HEK293 (cell line): ENCODE results near the gene KXD1.

ENCODE experiments used
- CTCF ChIA-PET: fragments of 350-600 bp; formaldehyde crosslinking; extraction: SDS; loops from one replicate; lab custom pipeline; 2021; ENCODE audit warnings: antibody characterized with exemption; lab: Yijun Ruan, JAX
- POLR2A ChIA-PET: fragments of 300-600 bp; formaldehyde crosslinking; extraction: SDS; loops from one replicate; lab custom pipeline; 2020; ENCODE audit warnings: antibody characterized with exemption, inconsistent platforms; lab: Yijun Ruan, JAX
- H3K27ac ChIP-seq: fragments of 200-500 bp; sonication (Bioruptor generic); 2 replicates; pipeline ENCODE4 v1.5.1; 2014; ENCODE audit warnings: low read depth, low read length, control low read depth, inconsistent platforms; ENCODE audit errors: extremely low read depth
- H3K36me3 ChIP-seq, 2 experiments: fragments of 200-500 bp in 1 of 2; sonication (Bioruptor generic) in 1 of 2; 1 replicate in 1 of 2; 2 replicates in 1 of 2; pipeline ENCODE4 v1.5.1; 2014 to 2017; ENCODE audit warnings: inconsistent platforms in 2 of 2, low read length in 2 of 2; ENCODE audit not compliant: control insufficient read depth in 2 of 2, insufficient read depth in 1 of 2
- H3K4me1 ChIP-seq: fragments of 200-500 bp; sonication (Bioruptor generic); 2 replicates; pipeline ENCODE4 v1.5.1; 2014; ENCODE audit warnings: mild to moderate bottlenecking, low read length, inconsistent platforms; ENCODE audit not compliant: control insufficient read depth, insufficient read depth
- H3K4me3 ChIP-seq: 2 replicates; pipeline ENCODE4 v1.5.1; 2011; ENCODE audit warnings: low read depth, mild to moderate bottlenecking, control low read depth, low read length, moderate library complexity
- H3K9me3 ChIP-seq: fragments of 200-500 bp; sonication (Bioruptor generic); 2 replicates; pipeline ENCODE4 v1.5.1; 2014; ENCODE audit warnings: low read depth, low read length, inconsistent platforms; ENCODE audit not compliant: control insufficient read depth, insufficient read depth
- GLIS1 ChIP-seq: fragments of 450-650 bp; formaldehyde crosslinking; IDR thresholded peaks from 2 replicates; pipeline ENCODE4 v1.5.1; 2016; ENCODE audit warnings: missing biosample characterization, missing genetic modification characterization
- HIC1 ChIP-seq: fragments of 450-650 bp; formaldehyde crosslinking; IDR thresholded peaks from 2 replicates; pipeline ENCODE4 v1.5.1; 2016; ENCODE audit warnings: missing biosample characterization, missing genetic modification characterization
- HOXD13 ChIP-seq: sonication (generic); formaldehyde crosslinking; IDR thresholded peaks from 2 replicates; pipeline ENCODE4 v1.8.0; 2022; ENCODE audit warnings: missing genetic modification reagents, borderline replicate concordance
- PBX3 ChIP-seq: sonication (generic); formaldehyde crosslinking; IDR thresholded peaks from 2 replicates; pipeline ENCODE4 v1.8.1; 2022; ENCODE audit warnings: mild to moderate bottlenecking, moderate library complexity, missing genetic modification reagents
- SP2 ChIP-seq: fragments of 450-650 bp; formaldehyde crosslinking; IDR thresholded peaks from 2 replicates; pipeline ENCODE4 v1.5.1; 2016; ENCODE audit warnings: missing biosample characterization, missing genetic modification characterization
- ZBTB10 ChIP-seq: fragments of 450-650 bp; formaldehyde crosslinking; IDR thresholded peaks from 2 replicates; pipeline ENCODE4 v1.5.1; 2016; ENCODE audit warnings: missing biosample characterization, missing genetic modification characterization
- ZBTB17 ChIP-seq: fragments of 450-650 bp; formaldehyde crosslinking; IDR thresholded peaks from 2 replicates; pipeline ENCODE4 v1.5.1; 2016; ENCODE audit warnings: missing biosample characterization, missing genetic modification characterization
- ZBTB48 ChIP-seq: fragments of 450-650 bp; formaldehyde crosslinking; IDR thresholded peaks from 2 replicates; pipeline ENCODE4 v1.5.1; 2016; ENCODE audit warnings: missing biosample characterization, missing genetic modification characterization
- ZNF133 ChIP-seq: fragments of 450-650 bp; formaldehyde crosslinking; IDR thresholded peaks from 2 replicates; pipeline ENCODE4 v1.5.1; 2016; ENCODE audit warnings: missing biosample characterization, missing genetic modification characterization
- ZNF2 ChIP-seq: fragments of 450-650 bp; formaldehyde crosslinking; IDR thresholded peaks from 2 replicates; pipeline ENCODE4 v1.5.1; 2016; ENCODE audit warnings: missing biosample characterization, missing genetic modification characterization
- ZNF214 ChIP-seq: fragments of 450-650 bp; formaldehyde crosslinking; IDR thresholded peaks from 2 replicates; pipeline ENCODE4 v1.5.1; 2017; ENCODE audit warnings: missing biosample characterization, mild to moderate bottlenecking, missing genetic modification characterization, borderline replicate concordance
- ZNF354C ChIP-seq: fragments of 450-650 bp; formaldehyde crosslinking; IDR thresholded peaks from 2 replicates; pipeline ENCODE4 v1.5.1; 2016; ENCODE audit warnings: missing biosample characterization, missing genetic modification characterization, low read depth, borderline replicate concordance
- ZNF404 ChIP-seq: fragments of 450-650 bp; formaldehyde crosslinking; IDR thresholded peaks from 2 replicates; pipeline ENCODE4 v1.5.1; 2017; ENCODE audit warnings: missing biosample characterization, missing genetic modification characterization
- ZNF585B ChIP-seq: fragments of 450-650 bp; formaldehyde crosslinking; IDR thresholded peaks from 2 replicates; pipeline ENCODE4 v1.5.1; 2016; ENCODE audit warnings: missing biosample characterization, missing genetic modification characterization
- ZNF600 ChIP-seq: fragments of 450-650 bp; formaldehyde crosslinking; IDR thresholded peaks from 2 replicates; pipeline ENCODE4 v1.5.1; 2016; ENCODE audit warnings: missing biosample characterization, missing genetic modification characterization
- ZSCAN16 ChIP-seq: fragments of 450-650 bp; formaldehyde crosslinking; IDR thresholded peaks from 2 replicates; pipeline ENCODE4 v1.5.1; 2016; ENCODE audit warnings: missing biosample characterization, missing genetic modification characterization
- ZSCAN4 ChIP-seq: fragments of 450-650 bp; formaldehyde crosslinking; IDR thresholded peaks from 2 replicates; pipeline ENCODE4 v1.5.1; 2017; ENCODE audit warnings: missing biosample characterization, missing genetic modification characterization
- TF ChIP-seq, protein P1 (sequence below): fragments of 450-650 bp; formaldehyde crosslinking; IDR thresholded peaks from 2 replicates; pipeline ENCODE4 v1.5.1; 2016; ENCODE audit warnings: missing biosample characterization, missing genetic modification characterization
- TF ChIP-seq, protein P2 (sequence below): fragments of 450-650 bp; formaldehyde crosslinking; IDR thresholded peaks from 2 replicates; pipeline ENCODE4 v1.5.1; 2017; ENCODE audit warnings: missing biosample characterization, missing genetic modification characterization

Gene KXD1

DNA sequence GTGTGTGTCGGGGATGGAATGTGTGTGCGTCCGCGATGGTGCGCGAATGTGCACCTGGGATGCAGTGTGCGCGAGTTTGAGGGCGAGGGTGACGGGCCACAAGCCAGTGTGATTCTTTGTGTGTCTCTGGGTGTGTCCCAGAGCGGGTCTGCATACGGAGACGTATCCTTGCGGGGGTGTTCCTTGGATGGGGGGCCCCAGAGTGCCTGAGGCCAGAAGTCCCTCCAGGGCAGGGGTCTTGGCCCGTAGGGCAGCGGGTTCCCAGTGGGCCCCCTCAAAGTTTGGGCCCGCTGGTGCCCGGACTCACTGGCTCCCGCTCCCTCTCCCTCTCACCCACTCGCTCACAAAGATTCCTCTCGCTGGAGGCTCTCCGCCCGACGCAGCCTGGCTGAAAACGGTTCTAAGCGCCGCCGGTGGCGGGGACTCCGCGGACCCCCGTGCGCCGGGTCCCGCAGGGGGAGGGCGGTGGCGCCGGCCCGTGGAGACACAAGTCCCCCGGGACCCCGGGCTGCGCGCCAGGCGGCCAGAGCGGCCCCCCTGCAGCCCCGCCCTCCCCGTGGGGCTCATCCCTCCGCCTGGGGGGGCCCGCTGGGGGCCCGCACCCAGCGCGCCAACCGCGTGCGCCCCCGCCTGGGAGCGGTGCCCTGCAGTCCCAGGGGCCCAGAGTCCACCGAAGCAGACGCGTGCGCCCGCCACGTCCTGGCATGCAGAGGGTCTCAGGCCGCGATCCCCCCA is 48.0 kb downstream of the KXD1 start:
- no peak overlapping the region for H3K27ac ChIP-seq
- H3K4me3 ChIP-seq: peak overlapping the region; percentile 12
- no peaks in the 10 kb centered on the region; the same call in 1 of the 2 replicates for H3K4me1 ChIP-seq
- CTCF ChIA-PET: interaction anchor here (1.1 kb wide), 1 partner anchor 72 kb away, joined by 6 read pairs; no protein-coding TSS in a partner anchor
- H3K9me3 ChIP-seq: no peaks in the 10 kb centered on the region
- no peaks in the 10 kb centered on the region for H3K36me3 ChIP-seq
- TF ChIP-seq ZNF214 (tag by site-specific recombination) (no peak), ZBTB10 (tag by site-specific recombination) (0 out of 2 replicates have a peak, but pooled peaks have one; percentile 24), ZSCAN4 (peak; percentile 64; the same call in 1 of the 2 replicates), ZNF600 (tag by site-specific recombination) (peak; percentile 79), ZBTB17 (tag by site-specific recombination) (no peak), ZNF2 (tag by site-specific recombination) (0 out of 2 replicates have a peak, but pooled peaks have one; percentile 41), HIC1 (tag by site-specific recombination) (peak; percentile 4; the same call in 1 of the 2 replicates)
- POLR2A ChIA-PET: interaction anchor here (1.1 kb wide), 1 partner anchor 17 kb away, joined by 8 read pairs; no protein-coding TSS in a partner anchor

- ChIA-PET POLR2A (interaction anchor here (0.6 to 1.8 kb wide), 4 partner anchors 14 to 226 kb away, joined by 3 to 4 read pairs (median 4); no protein-coding TSS in a partner anchor), CTCF (interaction anchor here (0.6 to 2.0 kb wide), 2 partner anchors 46 to 241 kb away, joined by 3 to 4 read pairs; no protein-coding TSS in a partner anchor)
- Histone ChIP-seq H3K27ac (no peak within 1 kb of the TSS), H3K36me3 (no peaks in the 10 kb centered on the region), H3K4me3 (peak within 1 kb of the TSS; percentile 41), H3K9me3 (no peaks in the 10 kb centered on the region), H3K4me1 (no peaks in the 10 kb centered on the region; the same call in 1 of the 2 replicates)
- no peak for TF ChIP-seq ZNF354C (tag by site-specific recombination)
- no peak for TF ChIP-seq ZNF404 (tag by site-specific recombination)
- TF ChIP-seq SP2 (tag by site-specific recombination): peak; percentile 61
- TF ChIP-seq PBX3 (CRISPR knock-in tag): no peak
- TF ChIP-seq ZNF133 (tag by site-specific recombination): no peak
- TF ChIP-seq HOXD13 (CRISPR knock-in tag): no peak
- TF ChIP-seq, protein P1, sequence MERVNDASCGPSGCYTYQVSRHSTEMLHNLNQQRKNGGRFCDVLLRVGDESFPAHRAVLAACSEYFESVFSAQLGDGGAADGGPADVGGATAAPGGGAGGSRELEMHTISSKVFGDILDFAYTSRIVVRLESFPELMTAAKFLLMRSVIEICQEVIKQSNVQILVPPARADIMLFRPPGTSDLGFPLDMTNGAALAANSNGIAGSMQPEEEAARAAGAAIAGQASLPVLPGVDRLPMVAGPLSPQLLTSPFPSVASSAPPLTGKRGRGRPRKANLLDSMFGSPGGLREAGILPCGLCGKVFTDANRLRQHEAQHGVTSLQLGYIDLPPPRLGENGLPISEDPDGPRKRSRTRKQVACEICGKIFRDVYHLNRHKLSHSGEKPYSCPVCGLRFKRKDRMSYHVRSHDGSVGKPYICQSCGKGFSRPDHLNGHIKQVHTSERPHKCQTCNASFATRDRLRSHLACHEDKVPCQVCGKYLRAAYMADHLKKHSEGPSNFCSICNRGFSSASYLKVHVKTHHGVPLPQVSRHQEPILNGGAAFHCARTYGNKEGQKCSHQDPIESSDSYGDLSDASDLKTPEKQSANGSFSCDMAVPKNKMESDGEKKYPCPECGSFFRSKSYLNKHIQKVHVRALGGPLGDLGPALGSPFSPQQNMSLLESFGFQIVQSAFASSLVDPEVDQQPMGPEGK (tag by site-specific recombination): peak; percentile 69
- TF ChIP-seq ZSCAN16 (tag by site-specific recombination): no peak
- TF ChIP-seq ZBTB48: peak; percentile 53; the same call in 1 of the 2 replicates
- TF ChIP-seq ZNF585B: no peak
- TF ChIP-seq, protein P2, sequence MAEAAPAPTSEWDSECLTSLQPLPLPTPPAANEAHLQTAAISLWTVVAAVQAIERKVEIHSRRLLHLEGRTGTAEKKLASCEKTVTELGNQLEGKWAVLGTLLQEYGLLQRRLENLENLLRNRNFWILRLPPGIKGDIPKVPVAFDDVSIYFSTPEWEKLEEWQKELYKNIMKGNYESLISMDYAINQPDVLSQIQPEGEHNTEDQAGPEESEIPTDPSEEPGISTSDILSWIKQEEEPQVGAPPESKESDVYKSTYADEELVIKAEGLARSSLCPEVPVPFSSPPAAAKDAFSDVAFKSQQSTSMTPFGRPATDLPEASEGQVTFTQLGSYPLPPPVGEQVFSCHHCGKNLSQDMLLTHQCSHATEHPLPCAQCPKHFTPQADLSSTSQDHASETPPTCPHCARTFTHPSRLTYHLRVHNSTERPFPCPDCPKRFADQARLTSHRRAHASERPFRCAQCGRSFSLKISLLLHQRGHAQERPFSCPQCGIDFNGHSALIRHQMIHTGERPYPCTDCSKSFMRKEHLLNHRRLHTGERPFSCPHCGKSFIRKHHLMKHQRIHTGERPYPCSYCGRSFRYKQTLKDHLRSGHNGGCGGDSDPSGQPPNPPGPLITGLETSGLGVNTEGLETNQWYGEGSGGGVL (tag by site-specific recombination): peak; percentile 82
- TF ChIP-seq GLIS1: peak; percentile 26; the same call in 1 of the 2 replicates
These were observed 48.9 kb downstream of the KXD1 start, which contains the start of gene CRLF1 for GRCh38 chr19:18606281-18607225. Gene CRLF1 (minus strand): TSS chr19:18606799. CDS start chr19:18606656, 143 bp downstream.
